H1 (cell line): ENCODE results near the gene SPAG5. TPM values are rescaled to one million over a fixed set of nuclear protein-coding genes. Genes with fewer than 3 reads are reported as not detected.

Source experiments
- CHD1 ChIP-seq: IDR thresholded peaks from 2 replicates; pipeline ENCODE4 v1.6.1; 2012; ENCODE audit warnings: low read depth, low read length, improper control_type of control experiment
- CHD7 ChIP-seq: fragments of 300-600 bp; sonication (generic); IDR thresholded peaks from 2 replicates; pipeline ENCODE4 v1.7.1; 2012; ENCODE audit warnings: low read length, moderate library complexity, mild to moderate bottlenecking, inconsistent platforms; ENCODE audit not compliant: insufficient replicate concordance
- EZH2 ChIP-seq: fragments of 200-600 bp; sonication (generic); IDR thresholded peaks from 2 replicates; pipeline ENCODE4 v1.7.1; 2012; ENCODE audit warnings: low read depth, mild to moderate bottlenecking, moderate library complexity, low read length, inconsistent platforms; ENCODE audit not compliant: severe bottlenecking
- HDAC6 ChIP-seq: IDR thresholded peaks from one replicate; pipeline ENCODE4 v1.7.1; 2012; ENCODE audit warnings: low read depth, mild to moderate bottlenecking, inconsistent platforms, low read length, moderate library complexity
- NRF1 ChIP-seq: IDR thresholded peaks from 2 replicates; pipeline ENCODE4 v1.6.1; 2011; ENCODE audit warnings: mild to moderate bottlenecking, low read depth, low read length, improper control_type of control experiment
- POLR2A ChIP-seq, 2 experiments: IDR thresholded peaks; 1 replicate in 1 of 2; 2 replicates in 1 of 2; pipeline ENCODE4 v1.6.1; 2011; ENCODE audit warnings: low read depth in 2 of 2, low read length in 2 of 2, mild to moderate bottlenecking in 2 of 2; ENCODE audit errors: control extremely low read depth in 1 of 2
- RAD21 ChIP-seq, 2 experiments: IDR thresholded peaks in 1 of 2; conservative IDR thresholded peaks in 1 of 2; 2 replicates each; pipeline ENCODE4 v1.6.1; 2011; ENCODE audit warnings: low read depth in 2 of 2, low read length in 2 of 2, improper control_type of control experiment in 1 of 2, inconsistent platforms in 1 of 2, mild to moderate bottlenecking in 1 of 2, moderate library complexity in 1 of 2
- RBBP5 ChIP-seq: IDR thresholded peaks from 2 replicates; pipeline ENCODE4 v1.7.1; 2012; ENCODE audit warnings: low read depth, mild to moderate bottlenecking, inconsistent platforms, low read length, moderate library complexity, borderline replicate concordance
- RFX5 ChIP-seq: IDR thresholded peaks from 2 replicates; pipeline ENCODE4 v1.6.1; 2011; ENCODE audit warnings: low read depth, low read length, improper control_type of control experiment, borderline replicate concordance
- RXRA ChIP-seq: IDR thresholded peaks from 2 replicates; pipeline ENCODE4 v1.6.1; 2011; ENCODE audit warnings: low read depth, mild to moderate bottlenecking, low read length, moderate library complexity; ENCODE audit not compliant: insufficient read depth
- SIX5 ChIP-seq: IDR thresholded peaks from 2 replicates; pipeline ENCODE4 v1.6.1; 2011; ENCODE audit warnings: mild to moderate bottlenecking, low read depth, low read length
- polyA plus RNA-seq, 7 experiments: library from polyadenylated mRNA; depleted of rRNA in 3 of 7; stranded (reverse) in 5 of 7; unstranded in 2 of 7; fragments of >200 nt in 5 of 7; fragments of 200-250 nt in 2 of 7; gene quantifications; 1 replicate in 5 of 7; 2 replicates in 1 of 7; 4 replicates in 1 of 7; pipeline versions ENCODE4 v1.2.1 to v1.2.3, GENCODE V29; 2011 to 2013; ENCODE audit warnings: missing spikeins in 2 of 7, mixed read lengths in 2 of 7
- total RNA-seq: library from RNA; stranded (reverse); fragmentation: NEBNext Ultra II Directional; extraction: Animal tissue kit (Norgen Biotek cat#: 25700); gene quantifications from 2 replicates; pipeline ENCODE4 v1.2.1, GENCODE V29; 2021

The SPAG5 gene
- total and polyA plus RNA-seq, 2 of the 8 experiments (the other 6 are each of a cell fraction or from before 2014, with no cell fraction given): 57.1 to 129 TPM

- TF ChIP-seq CHD7: no peak
- TF ChIP-seq NRF1: no peak
- no peak for TF ChIP-seq RXRA
- no peak for TF ChIP-seq POLR2A (IDR thresholded peaks at IDR 0.05; ENCODE audit: control extremely low read depth in 1 of 2, low read depth in 2 of 2, low read length in 2 of 2)
- no peak for TF ChIP-seq RAD21 (IDR thresholded peaks at IDR 0.05 in 1 of 2, conservative IDR thresholded peaks at IDR 0.05 in 1 of 2; ENCODE audit: low read depth in 2 of 2, low read length in 2 of 2)
- TF ChIP-seq RBBP5: no peak
- TF ChIP-seq SIX5: no peak
- no peak for TF ChIP-seq HDAC6
- TF ChIP-seq RFX5: no peak
- no peak for TF ChIP-seq EZH2
- TF ChIP-seq CHD1: no peak
These were observed 70.4 kb downstream of the SPAG5 start (continued) for GRCh38 chr17:28528327-28529012.
